ENCODE results near the gene TBCK. TPM values are rescaled to one million over a fixed set of nuclear protein-coding genes. Genes with fewer than 3 reads are reported as not detected.

TBCK gene
- total and polyA plus RNA-seq, 2 donors (not counting 1 experiment from before 2014, with no cell fraction given) = 17.5 to 86.1 TPM

DNA sequence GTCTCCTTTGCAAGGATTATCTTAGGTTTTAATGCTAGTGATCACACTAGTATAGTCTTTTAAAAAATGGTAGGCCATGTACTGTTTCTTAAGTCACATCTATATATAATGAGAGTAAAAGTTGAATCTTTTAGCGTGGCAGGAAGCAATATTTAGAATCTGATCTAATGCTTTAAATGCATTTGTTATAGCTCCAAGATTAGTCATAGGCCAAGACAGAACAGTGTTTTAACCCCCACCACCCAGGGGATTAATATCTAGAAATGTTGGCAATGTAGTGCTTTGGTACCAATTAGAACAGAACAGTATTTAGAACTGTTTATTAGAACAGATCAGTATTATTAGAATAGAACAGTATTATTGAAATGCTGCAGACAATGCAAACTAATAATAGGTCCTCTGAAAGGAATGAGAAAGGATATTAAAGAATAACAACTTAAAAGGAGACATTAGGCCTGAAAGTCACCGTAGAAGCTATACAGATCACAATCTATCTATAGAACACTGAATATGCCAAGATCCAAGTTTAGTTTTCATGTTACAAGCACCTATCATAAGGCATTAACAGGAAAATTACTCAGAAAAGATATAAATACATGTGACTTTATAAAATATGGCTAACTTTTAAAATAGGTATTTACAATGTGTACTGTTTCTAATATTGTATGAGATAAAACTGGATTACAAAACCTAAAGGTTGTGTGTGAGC is 274.6 kb downstream of the TBCK start:
- Histone ChIP-seq H3K4me1 (ENCODE audit: control insufficient read depth in 2 of 2, insufficient read depth in 2 of 2, low read length in 2 of 2) (no peaks in the 10 kb centered on the region), H4K20me1 (ENCODE audit: control insufficient read depth, insufficient read depth, low read length, poor library complexity, severe bottlenecking) (no peaks in the 10 kb centered on the region), H3K36me3 (replicated peaks in 1 of 2; ENCODE audit: control extremely low read depth in 1 of 2, control insufficient read depth in 1 of 2, extremely low read depth in 1 of 2, insufficient read depth in 2 of 2, low read length in 1 of 2) (peaks cover 3 to 4% of the 10 kb centered on the region in 2 experiments), H3K79me2 (ENCODE audit: control insufficient read depth, insufficient read depth, low read length) (no peaks in the 10 kb centered on the region), H3K9me3 (ENCODE audit: control extremely low read depth in 1 of 3, control insufficient read depth in 2 of 3, insufficient read depth in 1 of 3, low read length in 2 of 3) (no peaks in the 10 kb centered on the region), H3K4me3 (ENCODE audit: control extremely low read depth in 1 of 5, extremely low read depth in 1 of 5, insufficient read depth in 1 of 5, low read depth in 2 of 5, low read length in 4 of 5) (no peak overlapping the region), H3K9ac (ENCODE audit: low read length) (no peak overlapping the region), H3K27me3 (replicated peaks in 1 of 4; ENCODE audit: control extremely low read depth in 1 of 4, control insufficient read depth in 3 of 4, insufficient read depth in 4 of 4, low read length in 3 of 4) (no peaks in the 10 kb centered on the region), H3K27ac (ENCODE audit: low read length in 2 of 2) (no peak overlapping the region), H2AFZ (ENCODE audit: insufficient read depth, low read depth, low read length, poor library complexity, severe bottlenecking) (no peak overlapping the region), H3K4me2 (replicated peaks; ENCODE audit: low read depth, low read length, poor library complexity, severe bottlenecking) (no peak overlapping the region)
- H3K9me3 Mint-ChIP-seq (ENCODE audit: insufficient read depth) = no peaks in the 10 kb centered on the region
- no peak for TF ChIP-seq EZH2 (IDR thresholded peaks at IDR 0.05; ENCODE audit: borderline replicate concordance, insufficient read depth, low read depth, low read length, poor library complexity, severe bottlenecking)
- TF ChIP-seq CTCF (IDR thresholded peaks at IDR 0.05) = no peak
- no peaks in the 10 kb centered on the region for H3K4me1 Mint-ChIP-seq
- no peak overlapping the region for H3K4me3 Mint-ChIP-seq
- ChIA-PET POLR2A (no interaction called here), CTCF (interaction anchor here (0.9 kb wide), 1 partner anchor 8 kb away, joined by 3 read pairs; no protein-coding TSS in a partner anchor)
- WGBS (ENCODE audit: insufficient coverage) = no CpG with 5 or more reads among the region's 2 CpGs
- no peaks in the 10 kb centered on the region for H3K27me3 Mint-ChIP-seq
- H3K27ac Mint-ChIP-seq = no peak overlapping the region
- DNase-seq (no peak), ATAC-seq (ENCODE audit: low read depth) (no peak)
- intact Hi-C loops (cut with micrococcal nuclease) = no loop called here

GRCh38 chr4:106039796-106040195 is 276.2 kb downstream of the TBCK start:
- no peak for TF ChIP-seq EZH2 (IDR thresholded peaks at IDR 0.05; ENCODE audit: borderline replicate concordance, insufficient read depth, low read depth, low read length, poor library complexity, severe bottlenecking)
- TF ChIP-seq CTCF (IDR thresholded peaks at IDR 0.05) = no peak
- Histone ChIP-seq H3K27ac (ENCODE audit: low read length in 2 of 2) (no peak overlapping the region), H2AFZ (ENCODE audit: insufficient read depth, low read depth, low read length, poor library complexity, severe bottlenecking) (no peak overlapping the region), H3K79me2 (ENCODE audit: control insufficient read depth, insufficient read depth, low read length) (no peaks in the 10 kb centered on the region), H3K4me1 (ENCODE audit: control insufficient read depth in 2 of 2, insufficient read depth in 2 of 2, low read length in 2 of 2) (no peaks in the 10 kb centered on the region), H3K9ac (ENCODE audit: low read length) (no peak overlapping the region), H3K4me3 (ENCODE audit: control extremely low read depth in 1 of 5, extremely low read depth in 1 of 5, insufficient read depth in 1 of 5, low read depth in 2 of 5, low read length in 4 of 5) (no peak overlapping the region), H3K36me3 (replicated peaks in 1 of 2; ENCODE audit: control extremely low read depth in 1 of 2, control insufficient read depth in 1 of 2, extremely low read depth in 1 of 2, insufficient read depth in 2 of 2, low read length in 1 of 2) (no peaks in the 10 kb centered on the region), H3K27me3 (replicated peaks in 1 of 4; ENCODE audit: control extremely low read depth in 1 of 4, control insufficient read depth in 3 of 4, insufficient read depth in 4 of 4, low read length in 3 of 4) (no peaks in the 10 kb centered on the region), H3K9me3 (ENCODE audit: control extremely low read depth in 1 of 3, control insufficient read depth in 2 of 3, insufficient read depth in 1 of 3, low read length in 2 of 3) (no peaks in the 10 kb centered on the region), H4K20me1 (ENCODE audit: control insufficient read depth, insufficient read depth, low read length, poor library complexity, severe bottlenecking) (no peaks in the 10 kb centered on the region), H3K4me2 (replicated peaks; ENCODE audit: low read depth, low read length, poor library complexity, severe bottlenecking) (no peak overlapping the region)
- ATAC-seq (ENCODE audit: low read depth) (no peak), DNase-seq (no peak)
- intact Hi-C loops (cut with micrococcal nuclease) = no loop called here
- Mint-ChIP-seq H3K4me3 (no peak overlapping the region), H3K9me3 (ENCODE audit: insufficient read depth) (no peaks in the 10 kb centered on the region), H3K27me3 (no peaks in the 10 kb centered on the region), H3K27ac (no peak overlapping the region), H3K4me1 (no peaks in the 10 kb centered on the region)
- no CpG with 5 or more reads among the region's 3 CpGs for WGBS (ENCODE audit: insufficient coverage)
- ChIA-PET POLR2A (no interaction called here), CTCF (no interaction called here)

All from B cell (primary cell).